H1 (cell line): Measurements from ENCODE around the gene SMOC2. TPM values are rescaled to one million over a fixed set of nuclear protein-coding genes. Genes with fewer than 3 reads are reported as not detected.

ENCODE experiments used
- CEBPB ChIP-seq: IDR thresholded peaks from 2 replicates; pipeline ENCODE4 v1.6.1; 2012; ENCODE audit warnings: low read depth, low read length
- EP300 ChIP-seq, 2 experiments: IDR thresholded peaks; 1 replicate in 1 of 2; 2 replicates in 1 of 2; pipeline ENCODE4 v1.6.1; 2011 to 2012; ENCODE audit warnings: low read depth in 2 of 2, low read length in 2 of 2, mild to moderate bottlenecking in 2 of 2, borderline replicate concordance in 1 of 2, inconsistent platforms in 1 of 2, moderate library complexity in 1 of 2
- HDAC2 ChIP-seq, 2 experiments: fragments of 300-600 bp in 1 of 2; sonication (generic) in 1 of 2; IDR thresholded peaks; 2 replicates each; pipeline ENCODE4 v1.6.1; 2011 to 2012; ENCODE audit warnings: low read depth in 2 of 2, low read length in 2 of 2, mild to moderate bottlenecking in 2 of 2, moderate library complexity in 2 of 2, borderline replicate concordance in 1 of 2, inconsistent platforms in 1 of 2
- POU5F1 ChIP-seq: IDR thresholded peaks from 2 replicates; pipeline ENCODE4 v1.6.1; 2011; ENCODE audit warnings: low read depth, mild to moderate bottlenecking, low read length, moderate library complexity
- polyA plus RNA-seq, 7 experiments: library from polyadenylated mRNA; depleted of rRNA in 3 of 7; stranded (reverse) in 5 of 7; unstranded in 2 of 7; fragments of >200 nt in 5 of 7; fragments of 200-250 nt in 2 of 7; gene quantifications; 1 replicate in 5 of 7; 2 replicates in 1 of 7; 4 replicates in 1 of 7; pipeline versions ENCODE4 v1.2.1 to v1.2.3, GENCODE V29; 2011 to 2013; ENCODE audit warnings: missing spikeins in 2 of 7, mixed read lengths in 2 of 7
- total RNA-seq: library from RNA; stranded (reverse); fragmentation: NEBNext Ultra II Directional; extraction: Animal tissue kit (Norgen Biotek cat#: 25700); gene quantifications from 2 replicates; pipeline ENCODE4 v1.2.1, GENCODE V29; 2021
- TF ChIP-seq, protein P1 (sequence below): fragments of 300-600 bp; sonication (generic); IDR thresholded peaks from 2 replicates; pipeline ENCODE4 v1.7.1; 2012; ENCODE audit warnings: low read length, moderate library complexity, mild to moderate bottlenecking, inconsistent platforms; ENCODE audit not compliant: insufficient replicate concordance

The SMOC2 gene
- total and polyA plus RNA-seq, 2 of the 8 experiments (the other 6 are each of a cell fraction or from before 2014, with no cell fraction given) = 7.7 to 8.5 TPM

GRCh38 chr6:168609026-168609685 lies 168.2 kb downstream of the SMOC2 start (continued):
- TF ChIP-seq HDAC2 (IDR thresholded peaks at IDR 0.05; ENCODE audit: borderline replicate concordance in 1 of 2, low read depth in 2 of 2, low read length in 2 of 2) (no peak), EP300 (IDR thresholded peaks at IDR 0.05; ENCODE audit: borderline replicate concordance in 1 of 2, low read depth in 2 of 2, low read length in 2 of 2) (no peak), CEBPB (no peak), POU5F1 (no peak)
- TF ChIP-seq, protein P1, sequence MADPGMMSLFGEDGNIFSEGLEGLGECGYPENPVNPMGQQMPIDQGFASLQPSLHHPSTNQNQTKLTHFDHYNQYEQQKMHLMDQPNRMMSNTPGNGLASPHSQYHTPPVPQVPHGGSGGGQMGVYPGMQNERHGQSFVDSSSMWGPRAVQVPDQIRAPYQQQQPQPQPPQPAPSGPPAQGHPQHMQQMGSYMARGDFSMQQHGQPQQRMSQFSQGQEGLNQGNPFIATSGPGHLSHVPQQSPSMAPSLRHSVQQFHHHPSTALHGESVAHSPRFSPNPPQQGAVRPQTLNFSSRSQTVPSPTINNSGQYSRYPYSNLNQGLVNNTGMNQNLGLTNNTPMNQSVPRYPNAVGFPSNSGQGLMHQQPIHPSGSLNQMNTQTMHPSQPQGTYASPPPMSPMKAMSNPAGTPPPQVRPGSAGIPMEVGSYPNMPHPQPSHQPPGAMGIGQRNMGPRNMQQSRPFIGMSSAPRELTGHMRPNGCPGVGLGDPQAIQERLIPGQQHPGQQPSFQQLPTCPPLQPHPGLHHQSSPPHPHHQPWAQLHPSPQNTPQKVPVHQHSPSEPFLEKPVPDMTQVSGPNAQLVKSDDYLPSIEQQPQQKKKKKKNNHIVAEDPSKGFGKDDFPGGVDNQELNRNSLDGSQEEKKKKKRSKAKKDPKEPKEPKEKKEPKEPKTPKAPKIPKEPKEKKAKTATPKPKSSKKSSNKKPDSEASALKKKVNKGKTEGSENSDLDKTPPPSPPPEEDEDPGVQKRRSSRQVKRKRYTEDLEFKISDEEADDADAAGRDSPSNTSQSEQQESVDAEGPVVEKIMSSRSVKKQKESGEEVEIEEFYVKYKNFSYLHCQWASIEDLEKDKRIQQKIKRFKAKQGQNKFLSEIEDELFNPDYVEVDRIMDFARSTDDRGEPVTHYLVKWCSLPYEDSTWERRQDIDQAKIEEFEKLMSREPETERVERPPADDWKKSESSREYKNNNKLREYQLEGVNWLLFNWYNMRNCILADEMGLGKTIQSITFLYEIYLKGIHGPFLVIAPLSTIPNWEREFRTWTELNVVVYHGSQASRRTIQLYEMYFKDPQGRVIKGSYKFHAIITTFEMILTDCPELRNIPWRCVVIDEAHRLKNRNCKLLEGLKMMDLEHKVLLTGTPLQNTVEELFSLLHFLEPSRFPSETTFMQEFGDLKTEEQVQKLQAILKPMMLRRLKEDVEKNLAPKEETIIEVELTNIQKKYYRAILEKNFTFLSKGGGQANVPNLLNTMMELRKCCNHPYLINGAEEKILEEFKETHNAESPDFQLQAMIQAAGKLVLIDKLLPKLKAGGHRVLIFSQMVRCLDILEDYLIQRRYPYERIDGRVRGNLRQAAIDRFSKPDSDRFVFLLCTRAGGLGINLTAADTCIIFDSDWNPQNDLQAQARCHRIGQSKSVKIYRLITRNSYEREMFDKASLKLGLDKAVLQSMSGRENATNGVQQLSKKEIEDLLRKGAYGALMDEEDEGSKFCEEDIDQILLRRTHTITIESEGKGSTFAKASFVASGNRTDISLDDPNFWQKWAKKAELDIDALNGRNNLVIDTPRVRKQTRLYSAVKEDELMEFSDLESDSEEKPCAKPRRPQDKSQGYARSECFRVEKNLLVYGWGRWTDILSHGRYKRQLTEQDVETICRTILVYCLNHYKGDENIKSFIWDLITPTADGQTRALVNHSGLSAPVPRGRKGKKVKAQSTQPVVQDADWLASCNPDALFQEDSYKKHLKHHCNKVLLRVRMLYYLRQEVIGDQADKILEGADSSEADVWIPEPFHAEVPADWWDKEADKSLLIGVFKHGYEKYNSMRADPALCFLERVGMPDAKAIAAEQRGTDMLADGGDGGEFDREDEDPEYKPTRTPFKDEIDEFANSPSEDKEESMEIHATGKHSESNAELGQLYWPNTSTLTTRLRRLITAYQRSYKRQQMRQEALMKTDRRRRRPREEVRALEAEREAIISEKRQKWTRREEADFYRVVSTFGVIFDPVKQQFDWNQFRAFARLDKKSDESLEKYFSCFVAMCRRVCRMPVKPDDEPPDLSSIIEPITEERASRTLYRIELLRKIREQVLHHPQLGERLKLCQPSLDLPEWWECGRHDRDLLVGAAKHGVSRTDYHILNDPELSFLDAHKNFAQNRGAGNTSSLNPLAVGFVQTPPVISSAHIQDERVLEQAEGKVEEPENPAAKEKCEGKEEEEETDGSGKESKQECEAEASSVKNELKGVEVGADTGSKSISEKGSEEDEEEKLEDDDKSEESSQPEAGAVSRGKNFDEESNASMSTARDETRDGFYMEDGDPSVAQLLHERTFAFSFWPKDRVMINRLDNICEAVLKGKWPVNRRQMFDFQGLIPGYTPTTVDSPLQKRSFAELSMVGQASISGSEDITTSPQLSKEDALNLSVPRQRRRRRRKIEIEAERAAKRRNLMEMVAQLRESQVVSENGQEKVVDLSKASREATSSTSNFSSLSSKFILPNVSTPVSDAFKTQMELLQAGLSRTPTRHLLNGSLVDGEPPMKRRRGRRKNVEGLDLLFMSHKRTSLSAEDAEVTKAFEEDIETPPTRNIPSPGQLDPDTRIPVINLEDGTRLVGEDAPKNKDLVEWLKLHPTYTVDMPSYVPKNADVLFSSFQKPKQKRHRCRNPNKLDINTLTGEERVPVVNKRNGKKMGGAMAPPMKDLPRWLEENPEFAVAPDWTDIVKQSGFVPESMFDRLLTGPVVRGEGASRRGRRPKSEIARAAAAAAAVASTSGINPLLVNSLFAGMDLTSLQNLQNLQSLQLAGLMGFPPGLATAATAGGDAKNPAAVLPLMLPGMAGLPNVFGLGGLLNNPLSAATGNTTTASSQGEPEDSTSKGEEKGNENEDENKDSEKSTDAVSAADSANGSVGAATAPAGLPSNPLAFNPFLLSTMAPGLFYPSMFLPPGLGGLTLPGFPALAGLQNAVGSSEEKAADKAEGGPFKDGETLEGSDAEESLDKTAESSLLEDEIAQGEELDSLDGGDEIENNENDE = no peak
